Stimulated activated CD4-positive, alpha-beta T cell treated with anti-CD3 and anti-CD28 coated beads, Interleukin-1b, Interleukin-23, amount 100 ng/mL, for 4 hours (primary cell): Measurements from ENCODE around the gene VKORC1L1.
"Not testable (repeated sequence)": the region's sequence is repeated elsewhere in the genome, so short reads cannot be mapped to it uniquely, and the experiment has no call there.

Source experiments
- DNase-seq, 2 donors: peaks; one replicate each; pipeline ENCODE4 v3.0.0-alpha.2; 2020; ENCODE audit warnings: low read depth in 2 of 2

The VKORC1L1 gene

GRCh38 chr7:65938336-65938895 is 65.5 kb downstream of the VKORC1L1 start:
- DNase-seq = no peak

DNA sequence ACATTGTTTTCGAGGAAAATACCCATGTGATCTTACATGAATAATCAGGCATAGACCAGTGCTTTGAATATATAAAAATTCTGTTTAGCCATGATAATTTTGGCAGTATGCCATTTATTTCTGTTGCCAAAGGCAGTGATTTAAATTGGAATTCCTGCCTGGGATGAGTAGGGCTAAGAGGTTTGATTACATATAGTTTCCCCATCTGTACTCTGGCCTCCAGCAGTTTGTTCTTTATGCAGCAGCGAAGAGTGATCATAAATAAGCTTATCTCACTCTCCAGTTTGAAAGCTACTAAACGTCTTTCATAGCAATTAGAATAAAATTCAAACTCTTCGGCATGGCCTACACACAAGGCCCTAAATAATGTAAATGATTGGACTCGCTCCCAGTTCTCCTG is 72.9 kb downstream of the VKORC1L1 start:
- DNase-seq = not testable (repeated sequence)

GRCh38 chr7:65946904-65947303 is 74.0 kb downstream of the VKORC1L1 start:
- DNase-seq = no peak

- DNase-seq = no peak
These were observed 79.1 kb downstream of the VKORC1L1 start for GRCh38 chr7:65951837-65952578.

DNA sequence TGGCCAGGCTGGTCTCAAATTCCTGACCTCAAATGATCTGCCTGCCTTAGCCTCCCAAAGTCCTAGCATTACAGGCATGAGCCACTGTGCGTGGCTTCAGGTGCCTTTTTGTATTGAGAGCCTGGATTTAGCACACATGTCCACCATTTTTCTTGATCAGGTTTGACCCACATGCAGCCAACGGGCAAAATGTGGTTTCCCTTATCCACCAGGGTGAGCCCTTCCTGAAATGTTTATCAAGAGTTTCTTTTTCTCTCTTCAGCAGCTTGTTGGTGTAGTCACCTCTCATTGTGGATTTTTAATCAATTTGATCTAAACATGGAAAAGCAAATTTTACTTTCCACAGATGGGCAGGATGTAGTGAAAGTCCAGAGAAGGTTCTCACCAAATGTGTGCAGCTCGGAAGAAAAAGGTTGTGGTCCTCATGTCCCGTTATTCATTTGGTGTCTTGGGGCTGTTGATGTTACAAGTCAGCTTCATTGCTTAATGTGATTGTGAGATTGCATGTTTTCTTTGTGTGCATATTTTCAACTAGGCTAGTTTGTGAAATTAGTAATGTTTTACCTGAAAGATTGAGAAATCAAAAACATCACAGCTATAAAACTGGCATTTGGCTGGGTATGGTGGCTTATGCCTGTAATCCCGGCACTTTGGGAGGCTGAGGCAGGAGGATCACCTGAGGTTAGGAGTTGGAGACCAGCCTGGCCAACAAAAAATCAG is 80.3 kb downstream of the VKORC1L1 start:
- DNase-seq = no peak

- no peak for DNase-seq
These were observed 81.1 kb downstream of the VKORC1L1 start for GRCh38 chr7:65953890-65954450.

GRCh38 chr7:65955718-65956117 is 82.8 kb downstream of the VKORC1L1 start:
- DNase-seq = no peak

- no peak for DNase-seq
These were observed 87.6 kb downstream of the VKORC1L1 start for GRCh38 chr7:65960351-65961074.

DNA sequence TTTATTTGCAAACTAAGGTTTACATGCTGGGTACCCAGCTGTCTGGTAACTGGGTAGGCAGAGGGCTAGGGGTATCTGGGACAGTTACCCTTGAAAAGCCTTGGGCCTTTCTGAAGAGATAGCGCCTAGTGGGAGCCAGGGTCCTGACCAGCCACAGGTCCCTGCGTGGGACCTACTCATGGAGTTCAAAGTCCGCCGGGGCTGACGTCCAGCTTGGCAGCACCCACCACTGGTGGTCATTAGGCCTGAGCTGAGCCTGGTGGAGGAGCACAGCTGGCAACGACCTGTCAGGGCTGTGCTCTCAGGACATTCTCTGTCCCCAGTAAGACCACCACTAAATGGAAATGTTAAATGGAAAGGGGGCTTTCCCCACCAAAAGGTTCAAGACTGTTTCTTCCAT is 89.2 kb downstream of the VKORC1L1 start:
- DNase-seq = no peak

GRCh38 chr7:65964671-65965070 is 91.8 kb downstream of the VKORC1L1 start:
- not testable (repeated sequence) for DNase-seq

GRCh38 chr7:65966146-65966545 is 93.3 kb downstream of the VKORC1L1 start:
- no peak for DNase-seq

GRCh38 chr7:65967361-65968155 is 94.7 kb downstream of the VKORC1L1 start:
- DNase-seq = no peak

GRCh38 chr7:65968256-65969185 is 95.6 kb downstream of the VKORC1L1 start:
- no peak for DNase-seq

GRCh38 chr7:65971021-65971420 is 98.1 kb downstream of the VKORC1L1 start:
- DNase-seq = no peak

DNA sequence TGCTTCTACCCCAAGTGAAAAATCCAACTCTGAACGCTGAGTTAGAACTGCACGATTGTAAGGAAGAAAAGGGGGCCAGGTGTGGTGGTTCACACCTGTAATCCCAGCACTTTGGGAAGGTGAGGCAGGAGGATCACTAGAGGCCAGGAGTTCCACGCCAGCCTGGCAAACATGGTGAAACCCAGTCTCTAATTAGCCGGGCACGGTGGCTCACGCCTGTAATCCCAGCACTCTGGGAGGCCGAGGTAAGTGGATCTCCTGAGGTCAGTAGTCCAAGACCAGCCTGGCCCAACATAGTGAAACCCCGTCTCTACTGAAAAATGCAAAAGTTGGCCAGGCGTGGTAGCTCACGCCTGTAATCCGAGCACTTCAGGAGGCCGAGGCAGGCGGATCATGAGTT is 100.1 kb downstream of the VKORC1L1 start:
- no peak for DNase-seq

DNA sequence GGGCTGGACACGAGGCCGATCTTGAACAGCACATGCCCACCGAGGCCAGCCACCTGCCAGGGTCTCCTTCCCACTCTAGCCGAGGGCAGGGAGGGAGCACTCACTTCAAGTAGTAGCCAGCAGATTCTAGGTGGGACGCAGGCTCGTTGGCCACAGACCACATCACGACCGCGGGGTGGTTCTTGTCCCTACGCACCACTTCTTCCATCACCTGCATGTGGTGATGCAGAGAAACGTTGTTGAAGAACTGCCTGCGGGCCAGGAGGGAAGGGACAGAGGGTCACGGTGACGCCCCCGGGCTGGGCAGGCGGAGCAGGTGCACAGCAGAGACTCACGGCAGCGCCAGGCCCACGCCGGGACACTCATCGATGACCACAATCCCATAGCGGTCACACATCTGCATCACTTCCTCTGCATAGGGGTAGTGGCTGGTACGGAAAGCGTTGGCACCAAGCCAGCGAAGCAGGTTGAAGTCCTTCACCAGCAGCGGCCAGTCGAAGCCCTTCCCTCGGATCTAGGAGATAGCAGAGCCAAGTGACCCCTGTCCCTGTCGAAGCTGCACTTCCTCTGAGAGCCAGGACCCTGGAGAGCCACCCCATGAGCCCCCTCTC is 101.4 kb downstream of the VKORC1L1 start:
- no peak for DNase-seq

GRCh38 chr7:65974876-65975275 is 102.0 kb downstream of the VKORC1L1 start:
- no peak for DNase-seq

DNA sequence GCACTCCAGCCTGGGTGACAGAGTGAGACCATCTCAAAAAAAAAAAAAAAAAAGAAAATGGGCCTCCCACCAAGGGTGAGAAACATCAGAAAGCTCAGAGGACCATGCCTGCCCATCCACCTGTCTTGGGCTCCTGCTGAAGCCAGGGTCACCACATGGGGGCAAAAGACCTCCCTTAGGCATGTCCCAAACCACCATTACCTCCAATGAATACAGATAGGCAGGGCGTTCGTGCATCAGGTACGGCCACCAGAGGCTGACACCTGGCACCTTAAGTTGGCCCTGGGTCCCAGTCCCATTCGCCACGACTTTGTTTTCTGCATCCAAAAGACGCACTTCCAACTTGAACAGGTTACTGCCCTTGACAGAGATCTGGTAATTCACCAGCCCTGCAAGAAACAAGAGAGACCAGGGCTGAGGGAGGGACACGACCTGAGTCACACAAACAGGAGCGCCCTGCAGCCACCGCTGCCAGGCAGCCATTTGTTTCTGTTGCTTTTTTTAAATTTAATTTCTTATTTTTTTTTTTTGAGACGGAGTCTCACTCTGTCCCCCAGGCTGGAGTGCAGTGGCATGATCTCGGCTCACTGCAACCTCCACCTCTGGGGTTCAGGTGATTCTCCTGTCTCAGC is 103.1 kb downstream of the VKORC1L1 start:
- DNase-seq = no peak

- DNase-seq = no peak
These were observed 103.9 kb downstream of the VKORC1L1 start for GRCh38 chr7:65976659-65977196.
